NCI-H510A (cell line): Measurements from ENCODE around the gene IGF2.

Experiments used
- DNase-seq: peaks from one replicate; lab custom pipeline; 2025; lab: John Stamatoyannopoulos, UW

The IGF2 gene

DNA sequence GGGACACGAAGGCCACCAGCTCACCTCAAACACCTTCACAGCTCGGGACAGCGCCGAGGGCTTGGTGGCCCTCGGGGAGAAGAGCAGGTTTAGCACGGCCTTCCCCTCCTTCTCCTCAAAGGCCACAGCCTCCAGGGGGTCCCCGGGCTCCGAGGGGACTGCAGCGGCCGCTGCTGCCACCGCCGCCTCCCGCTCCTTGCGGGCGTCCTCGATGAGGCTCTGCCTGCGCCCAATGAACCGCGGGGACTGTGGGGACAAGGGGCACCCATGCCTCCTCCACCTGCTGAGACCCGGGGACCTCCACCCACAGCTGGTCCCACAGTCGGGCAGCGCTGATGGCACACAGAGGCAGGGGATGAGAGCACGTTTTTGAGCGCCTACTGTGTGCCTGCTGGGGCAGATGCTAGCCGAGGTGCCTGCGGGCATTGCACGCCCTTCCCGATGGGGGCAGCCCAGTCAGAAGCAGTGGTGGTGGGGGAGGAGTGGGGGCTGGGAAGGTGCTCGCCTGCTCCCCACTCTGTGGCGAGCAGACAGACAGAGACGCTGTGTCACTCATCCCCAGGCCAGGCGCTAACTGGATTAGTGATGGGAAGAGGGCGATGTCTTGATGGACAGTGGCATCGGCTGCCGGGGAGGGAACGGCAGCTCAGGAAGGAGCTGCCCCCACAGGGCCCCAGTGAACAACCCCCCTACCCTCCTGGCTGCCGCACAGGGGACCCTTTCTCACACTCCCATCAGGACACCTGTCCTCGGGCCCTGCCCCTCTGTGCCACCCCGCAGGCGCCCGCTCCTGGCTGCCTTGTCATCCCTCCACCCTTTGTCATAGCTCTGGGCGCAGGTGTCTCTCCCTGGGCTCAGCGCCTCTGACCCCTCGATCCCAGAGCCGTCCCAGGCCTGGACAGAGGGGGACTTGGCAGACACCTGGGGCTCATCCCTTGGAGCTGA is 30.7 kb upstream of the IGF2 start:
- DNase-seq: no peak

DNA sequence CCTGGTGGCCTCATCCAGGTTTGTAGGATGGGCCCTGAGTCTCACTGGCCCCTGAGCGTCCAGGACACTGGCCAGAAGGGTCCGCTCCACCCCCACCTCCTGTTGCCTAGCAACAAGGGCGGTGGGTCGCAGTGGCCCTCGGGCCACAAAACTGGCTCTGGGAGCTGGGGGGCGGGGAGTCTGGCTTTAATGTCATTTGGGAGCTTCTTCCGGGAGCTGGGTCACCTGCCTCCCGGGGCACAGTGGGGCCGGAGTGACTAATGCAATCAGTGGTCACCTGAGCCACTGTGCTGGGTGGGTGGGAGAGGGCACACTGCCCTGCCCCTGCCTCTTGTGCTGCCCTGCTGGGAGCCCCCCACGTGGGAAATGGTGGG is 29.8 kb upstream of the IGF2 start:
- no peak for DNase-seq

DNA sequence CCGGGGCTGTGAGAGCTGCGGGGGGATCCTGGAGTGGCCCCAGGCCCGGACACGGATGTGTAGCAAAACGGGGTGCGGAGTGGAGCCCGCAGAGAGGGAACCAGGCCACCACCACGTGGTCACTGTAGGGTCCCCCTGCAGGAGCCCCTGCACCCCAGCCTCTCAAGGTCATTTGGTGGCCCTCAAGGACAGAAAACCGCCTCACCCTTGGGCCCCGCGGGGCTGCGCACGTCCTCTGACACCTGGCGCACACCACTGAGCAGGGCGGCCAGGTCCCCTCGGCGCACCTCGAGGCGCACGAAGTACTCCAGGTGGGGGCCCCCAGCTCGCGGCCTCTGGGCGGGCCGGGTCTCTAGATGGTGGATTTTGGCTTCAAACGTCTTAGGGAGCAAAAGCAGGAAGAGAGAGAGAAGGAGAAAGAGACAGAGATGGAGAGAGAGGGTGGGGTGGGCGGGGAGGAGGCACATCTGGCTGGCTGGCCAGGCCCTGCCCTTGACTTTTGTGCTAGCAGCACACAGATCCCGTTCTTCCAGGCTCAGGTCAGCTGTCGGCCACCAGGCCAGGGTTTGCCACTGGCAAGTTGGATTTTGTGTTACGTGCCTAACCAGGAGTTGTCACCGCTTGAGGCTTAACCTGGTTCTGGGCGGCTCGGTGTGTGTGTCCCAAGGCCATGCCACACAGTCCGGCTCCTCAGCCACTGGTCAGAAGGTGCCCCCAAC is 29.3 kb upstream of the IGF2 start:
- no peak for DNase-seq

DNA sequence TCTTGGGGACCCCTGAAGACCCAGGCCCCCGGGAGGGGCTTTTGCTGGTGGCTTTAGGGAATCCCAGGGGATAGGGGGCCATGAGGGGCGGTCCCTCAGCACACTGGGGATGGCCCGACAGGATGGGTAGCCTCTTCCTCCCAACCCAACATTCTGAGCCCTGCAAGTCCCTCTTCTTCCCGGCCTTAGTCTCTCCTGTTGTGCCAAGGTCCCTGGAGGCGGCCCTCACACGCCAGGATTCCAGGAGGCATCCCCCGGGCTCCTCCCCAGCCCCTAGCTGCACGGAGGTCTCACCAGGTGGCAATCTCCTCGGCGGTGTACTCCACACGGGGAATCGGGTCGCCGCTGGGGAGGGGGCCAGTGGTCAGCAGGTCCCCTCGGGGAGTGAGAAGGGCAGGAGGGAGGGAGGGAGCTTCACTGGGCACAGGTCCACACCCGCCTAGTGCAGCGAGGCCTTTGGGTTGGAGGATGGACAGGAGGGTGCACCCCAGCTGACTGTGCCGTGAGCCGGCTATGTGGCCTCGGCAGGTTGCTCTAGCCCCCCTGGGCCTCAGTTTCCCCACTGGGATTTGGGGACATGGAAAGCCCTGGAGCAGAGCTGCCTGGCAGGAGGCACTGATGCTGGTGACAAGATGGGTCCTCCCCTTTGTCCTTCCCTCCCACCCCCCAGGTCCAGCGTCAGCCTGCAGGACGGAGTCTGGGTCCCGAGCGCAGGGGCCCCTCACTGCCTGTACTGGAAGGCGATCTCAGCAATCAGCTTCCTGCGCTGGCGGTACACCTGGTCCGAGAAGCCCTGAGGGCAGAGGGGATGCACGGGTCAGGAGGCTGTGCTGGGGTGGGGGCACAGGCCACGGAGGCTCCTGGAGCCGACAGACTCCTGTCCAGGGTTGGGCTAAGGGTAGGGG is 28.2 kb upstream of the IGF2 start:
- no peak for DNase-seq

DNA sequence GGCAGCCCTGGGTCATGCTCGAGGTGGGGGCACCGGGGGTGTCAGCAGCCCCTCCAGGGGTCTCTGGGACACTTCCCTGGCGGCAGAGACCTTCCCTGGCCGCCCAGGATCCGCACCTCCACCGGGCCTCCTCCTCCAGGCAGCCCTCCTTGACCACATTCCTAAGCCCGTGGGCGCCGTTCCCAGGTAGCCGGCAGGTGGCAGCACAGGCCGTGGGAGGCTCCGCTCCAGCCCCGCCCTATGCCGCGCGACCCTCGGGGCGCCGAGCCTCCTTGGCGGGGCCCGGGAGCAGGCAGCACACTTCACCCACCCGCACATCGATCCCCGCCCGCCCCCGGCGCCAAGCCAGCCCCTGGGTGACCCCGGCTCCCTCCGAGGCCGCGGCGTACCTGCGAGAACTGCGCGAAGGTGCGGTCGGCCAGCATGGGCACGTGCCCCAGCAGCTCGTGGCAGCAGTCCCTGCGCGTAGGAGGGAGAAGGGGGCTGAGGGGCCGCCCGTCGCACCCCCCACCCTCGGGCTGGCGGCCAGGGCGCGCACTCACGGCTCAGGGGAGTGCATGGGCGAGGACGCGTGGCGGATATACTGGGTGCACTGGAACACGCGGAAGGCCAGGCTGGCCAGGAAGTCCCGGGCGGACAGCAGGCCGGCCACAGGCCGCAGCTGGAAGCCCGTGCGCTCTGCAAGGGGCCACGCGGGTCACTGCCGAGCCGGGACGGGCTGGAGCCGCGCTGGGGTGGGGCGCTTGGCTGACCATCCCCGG is 27.1 kb upstream of the IGF2 start:
- no peak for DNase-seq

DNA sequence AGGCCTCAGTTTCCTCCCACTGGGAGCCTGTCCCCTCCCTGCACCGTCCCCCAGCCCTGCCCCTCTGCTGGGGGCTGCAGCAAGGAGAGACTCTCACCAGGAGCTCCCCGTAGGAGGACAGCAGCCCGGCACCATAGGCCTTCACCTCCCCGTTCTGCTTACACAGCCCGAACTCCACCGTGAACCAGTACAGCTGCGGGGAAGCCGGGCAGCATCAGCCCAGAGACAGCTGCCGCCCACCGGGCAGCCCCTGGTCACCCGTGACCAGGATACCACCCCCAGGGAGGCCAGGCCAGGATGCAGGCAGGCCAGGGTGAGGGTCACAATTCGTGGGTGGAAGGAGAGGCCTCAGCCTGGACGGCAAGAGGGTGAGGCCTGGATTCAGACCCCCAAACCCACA is 26.4 kb upstream of the IGF2 start:
- DNase-seq: no peak

DNA sequence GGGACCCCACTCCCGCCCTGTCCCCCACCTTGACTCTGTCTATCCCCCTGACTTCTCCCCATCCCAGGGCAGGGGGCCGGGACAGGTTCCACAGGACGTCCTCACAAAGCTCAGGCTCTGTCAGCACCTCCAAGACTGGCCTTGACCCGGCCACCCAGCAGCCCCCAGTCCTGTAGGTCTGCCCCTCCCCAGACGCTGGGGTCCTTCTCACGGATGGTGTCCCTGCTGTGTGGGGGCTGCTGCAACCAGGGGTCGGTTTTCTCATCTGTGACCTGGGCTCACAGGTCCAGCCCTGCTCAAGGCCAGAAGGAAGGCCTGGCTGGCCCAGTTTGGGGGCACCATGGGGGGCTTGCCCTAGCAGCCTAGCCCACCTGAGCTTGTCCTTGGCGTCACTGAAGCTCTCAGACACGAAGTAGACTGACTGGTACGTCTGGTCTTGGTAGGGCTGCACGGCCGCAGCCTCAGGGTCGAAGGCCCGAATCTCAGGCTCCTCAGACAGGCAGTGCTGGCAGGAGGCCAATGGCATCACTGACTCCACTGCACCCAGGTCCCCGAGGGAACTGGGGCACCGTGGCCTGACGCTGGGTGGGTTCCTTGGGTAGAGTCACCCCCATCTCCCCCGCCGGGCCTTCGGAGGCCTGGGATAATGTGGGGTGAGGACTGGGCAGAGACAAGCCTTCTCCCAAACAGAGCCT is 25.8 kb upstream of the IGF2 start:
- DNase-seq: no peak

DNA sequence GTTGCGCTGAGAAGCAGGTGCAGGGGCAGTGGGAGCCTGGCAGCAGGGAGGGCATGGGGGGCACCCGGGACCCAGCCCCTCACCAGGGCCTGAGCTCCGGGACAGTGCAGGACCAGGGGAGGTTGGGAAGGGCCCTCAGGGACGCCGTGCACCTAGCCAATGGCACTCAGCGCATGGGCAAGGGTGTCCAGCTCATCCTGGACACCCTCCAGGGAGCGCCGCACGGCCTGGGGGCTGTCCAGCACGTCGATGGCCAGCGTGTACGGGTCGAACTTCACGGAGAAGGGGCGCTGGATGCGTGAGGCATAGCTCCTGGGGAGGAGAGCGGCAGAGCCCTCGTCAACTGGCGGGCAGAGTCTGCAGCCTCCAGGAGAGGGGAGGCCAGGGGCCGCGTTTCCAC is 24.9 kb upstream of the IGF2 start:
- DNase-seq: no peak

DNA sequence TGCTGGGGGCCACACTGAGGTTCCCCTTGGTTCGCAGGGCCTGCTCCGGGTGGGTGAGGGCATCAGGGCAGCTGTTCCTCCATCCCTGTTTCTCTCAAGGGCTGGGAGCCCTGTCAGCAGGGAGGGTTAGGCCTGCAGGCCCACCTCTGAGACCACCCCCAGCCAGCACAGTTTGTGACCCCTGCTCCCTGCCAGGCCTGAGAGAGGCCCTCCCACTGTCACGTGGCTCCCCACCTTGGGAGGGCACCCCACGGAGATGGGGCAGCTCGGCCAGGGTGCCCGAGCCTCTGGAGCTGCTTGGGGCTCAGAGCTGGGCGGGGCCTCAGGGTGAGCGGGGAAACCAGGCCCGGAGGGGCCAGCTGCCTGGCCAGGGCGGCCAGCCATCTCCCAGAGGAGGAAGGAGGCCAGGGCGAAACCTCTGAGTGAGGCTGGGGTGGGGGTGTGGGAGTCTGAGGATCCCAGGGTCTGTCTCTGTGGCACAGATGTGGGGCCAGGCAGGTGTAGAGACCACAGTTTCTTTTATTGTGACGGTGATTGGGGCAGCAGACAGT is 24.3 kb upstream of the IGF2 start:
- no peak for DNase-seq

DNA sequence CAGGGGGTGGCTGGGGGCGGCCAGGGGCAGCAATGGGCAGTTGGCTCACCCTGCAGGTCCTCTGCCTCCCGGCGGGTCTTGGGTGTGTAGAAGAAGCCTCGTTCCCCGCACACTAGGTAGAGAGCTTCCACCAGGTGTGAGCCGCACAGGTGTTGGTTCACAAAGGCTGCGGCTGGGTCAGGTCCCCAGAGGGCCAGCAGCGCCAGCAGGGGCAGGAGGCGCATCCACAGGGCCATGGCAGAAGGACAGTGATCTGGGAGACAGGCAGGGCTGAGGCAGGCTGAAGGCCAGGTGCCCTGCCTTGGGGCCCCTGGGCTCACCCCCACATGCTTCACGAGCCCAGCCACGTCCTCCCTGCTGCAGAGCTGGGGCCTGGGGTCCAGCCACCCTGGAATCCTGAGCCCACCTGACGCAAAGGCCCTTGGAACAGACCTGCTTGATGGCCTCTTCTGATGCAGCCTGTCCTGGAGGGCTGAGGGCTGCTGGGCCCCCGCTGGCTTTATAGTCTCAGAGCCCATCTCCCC is 21.6 kb upstream of the IGF2 start, which contains the start of gene INS:
INS (minus strand) TSS at position 474 of the 524 bp plus-strand sequence; CDS start at position 236, 238 bp downstream.
- DNase-seq: no peak

DNA sequence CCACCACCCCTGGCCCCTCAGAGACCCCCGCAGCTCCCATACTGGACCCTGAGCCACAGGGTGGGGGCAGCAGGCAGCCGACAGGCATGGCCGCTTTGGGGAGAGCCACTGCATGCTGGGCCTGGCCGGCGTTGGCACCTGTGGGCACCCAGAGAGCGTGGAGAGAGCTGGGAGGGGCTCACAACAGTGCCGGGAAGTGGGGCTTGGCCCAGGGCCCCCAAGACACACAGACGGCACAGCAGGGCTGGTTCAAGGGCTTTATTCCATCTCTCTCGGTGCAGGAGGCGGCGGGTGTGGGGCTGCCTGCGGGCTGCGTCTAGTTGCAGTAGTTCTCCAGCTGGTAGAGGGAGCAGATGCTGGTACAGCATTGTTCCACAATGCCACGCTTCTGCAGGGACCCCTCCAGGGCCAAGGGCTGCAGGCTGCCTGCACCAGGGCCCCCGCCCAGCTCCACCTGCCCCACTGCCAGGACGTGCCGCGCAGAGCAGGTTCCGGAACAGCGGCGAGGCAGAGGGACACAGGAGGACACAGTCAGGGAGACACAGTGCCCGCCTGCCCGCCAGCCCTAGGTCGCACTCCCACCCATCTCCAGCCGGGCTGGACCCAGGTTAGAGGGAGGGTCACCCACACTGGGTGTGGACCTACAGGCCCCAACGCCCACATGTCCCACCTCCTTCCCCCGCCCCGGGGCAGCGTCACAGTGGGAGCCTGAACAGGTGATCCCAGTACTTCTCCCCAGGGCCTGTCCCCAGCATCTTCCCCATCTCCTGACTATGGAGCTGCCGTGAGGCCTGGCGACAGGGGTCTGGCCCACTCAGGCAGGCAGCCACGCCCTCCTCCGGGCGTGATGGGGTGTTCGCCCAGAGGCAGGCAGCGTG is 20.6 kb upstream of the IGF2 start:
- no peak for DNase-seq

DNA sequence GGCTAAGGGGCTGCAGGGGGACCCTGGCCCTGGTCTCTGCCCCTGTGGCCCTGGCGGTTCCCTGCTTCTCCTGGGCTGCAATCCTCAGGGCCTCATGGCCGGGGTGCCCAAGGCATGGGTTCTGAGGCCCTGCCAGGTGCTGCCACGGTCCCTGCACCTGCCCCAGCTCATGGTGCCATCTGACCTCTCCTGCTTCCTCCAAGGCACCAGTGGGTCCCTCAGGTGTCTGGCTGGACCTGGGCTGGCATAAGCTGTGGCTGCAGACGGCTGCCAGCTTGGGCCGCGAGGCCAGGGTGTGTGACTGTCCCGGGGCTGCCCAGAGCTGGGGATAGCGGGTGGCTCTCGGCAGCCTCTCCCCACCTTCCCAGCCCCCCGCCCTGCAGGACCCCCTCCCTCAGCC is 19.8 kb upstream of the IGF2 start:
- DNase-seq: no peak

DNA sequence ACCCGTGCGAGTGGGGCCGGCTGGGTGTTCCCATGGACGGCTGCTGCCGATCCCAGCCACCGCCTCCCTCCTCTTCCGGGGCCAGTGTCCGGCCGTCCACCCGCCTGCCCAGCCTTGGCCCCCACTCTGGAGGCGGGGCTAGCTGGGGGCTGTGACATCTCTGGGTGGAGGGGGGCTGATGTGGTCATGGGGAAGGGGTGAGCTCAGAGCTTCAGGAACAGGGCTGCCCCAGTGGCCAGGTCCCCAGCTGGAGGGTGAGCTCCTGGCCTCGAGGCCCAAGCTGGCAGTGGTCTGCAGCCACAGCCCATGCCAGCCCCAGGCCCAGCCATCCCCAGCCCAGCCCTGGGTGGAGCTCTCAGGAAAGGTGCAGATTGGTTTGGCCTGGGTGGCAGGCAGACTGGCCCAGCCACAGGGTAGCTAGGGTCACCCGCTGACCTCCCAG is 19.1 kb upstream of the IGF2 start:
- DNase-seq: no peak

DNA sequence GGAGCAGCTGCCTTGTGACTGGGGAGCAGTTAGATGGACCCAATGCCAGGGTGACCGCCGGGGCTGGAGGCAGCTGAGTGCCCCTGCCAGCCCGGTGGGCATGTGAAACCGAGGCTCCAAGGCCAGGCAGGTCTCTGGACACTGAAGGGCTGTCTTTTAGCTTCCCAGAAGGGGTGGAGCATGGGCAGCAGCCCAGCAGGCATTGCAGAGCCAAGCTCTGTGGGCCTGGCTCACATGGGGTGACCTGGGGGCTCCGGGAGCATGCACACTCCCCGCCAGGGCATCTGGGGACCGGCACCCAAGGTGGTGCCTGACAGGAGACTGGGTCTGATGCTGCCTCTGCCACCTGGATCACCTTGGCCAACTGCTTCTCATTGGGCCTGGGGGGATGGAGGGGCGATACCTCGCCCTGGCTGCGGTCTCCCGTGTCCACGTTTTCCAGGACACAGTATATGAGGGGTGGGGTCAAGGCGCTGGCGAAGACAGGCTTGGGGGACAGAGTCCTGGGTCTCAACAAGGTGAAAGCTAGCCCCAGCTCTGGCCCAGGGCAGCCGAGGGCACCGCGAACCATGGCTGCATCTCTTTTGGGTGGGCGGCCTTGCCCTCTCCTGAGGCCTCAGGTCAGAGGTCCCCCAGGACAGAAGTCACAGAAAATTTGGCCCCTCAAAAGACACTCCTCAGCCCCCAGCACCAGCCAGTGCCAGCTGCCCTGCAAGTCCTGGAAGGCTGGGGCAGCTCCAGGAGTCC is 18.3 kb upstream of the IGF2 start:
- DNase-seq: no peak

DNA sequence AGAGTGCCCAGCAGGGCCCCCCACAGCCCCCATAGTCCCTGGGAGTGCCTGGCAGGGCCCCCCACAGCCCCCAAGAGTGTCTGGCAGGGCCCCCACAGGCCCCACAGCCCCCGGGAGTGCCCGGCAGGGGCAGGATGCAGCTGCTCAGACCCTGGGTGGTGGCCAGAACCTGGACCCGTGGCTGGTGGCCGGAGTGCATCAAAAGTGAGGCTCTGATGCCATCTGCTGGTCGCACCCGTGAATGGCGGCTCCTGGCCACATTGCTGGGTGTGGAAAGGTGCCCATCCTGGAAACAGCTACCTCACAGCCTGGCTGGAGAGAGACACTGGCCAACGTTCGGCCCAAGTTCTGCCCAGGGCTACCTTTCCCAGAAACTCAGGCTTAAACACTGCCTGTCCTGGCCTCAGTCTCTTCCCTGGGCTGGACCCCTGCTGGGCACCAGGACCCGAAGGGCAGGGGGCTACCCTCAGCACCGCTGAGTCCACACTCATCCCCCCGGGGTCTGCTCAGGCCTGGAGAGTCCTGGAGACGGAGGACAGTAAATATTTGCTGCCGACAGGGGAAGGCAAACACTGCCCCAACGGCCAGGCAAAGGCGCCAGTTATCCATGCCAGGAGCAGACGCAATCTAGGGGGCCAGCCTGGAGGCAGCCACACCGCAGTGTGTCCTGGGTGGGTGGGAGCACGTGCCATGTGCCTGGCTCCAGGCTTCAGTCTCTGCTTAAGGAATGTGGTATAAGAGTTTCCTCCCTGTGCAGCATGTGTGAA is 17.4 kb upstream of the IGF2 start:
- no peak for DNase-seq

DNA sequence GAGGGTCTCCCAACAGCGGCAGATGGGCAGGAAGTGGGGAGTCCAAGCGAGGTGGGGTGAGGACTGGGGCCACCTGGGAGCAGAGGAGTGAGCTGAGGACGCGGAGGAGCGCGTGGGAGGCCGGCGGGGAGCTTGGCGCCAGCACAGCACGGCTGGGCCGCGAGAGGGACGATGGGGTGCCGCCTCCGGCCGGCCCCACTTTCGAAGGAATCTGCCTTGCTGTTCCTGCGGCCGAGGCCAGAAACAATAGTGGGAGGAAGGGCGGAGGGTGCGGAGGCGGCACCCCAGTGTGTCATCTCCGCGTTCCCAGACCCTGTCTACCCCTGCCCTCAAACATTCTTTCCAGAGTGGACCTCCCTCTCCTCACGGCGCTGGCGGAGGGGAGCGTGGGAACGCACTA is 16.3 kb upstream of the IGF2 start:
- DNase-seq: no peak

DNA sequence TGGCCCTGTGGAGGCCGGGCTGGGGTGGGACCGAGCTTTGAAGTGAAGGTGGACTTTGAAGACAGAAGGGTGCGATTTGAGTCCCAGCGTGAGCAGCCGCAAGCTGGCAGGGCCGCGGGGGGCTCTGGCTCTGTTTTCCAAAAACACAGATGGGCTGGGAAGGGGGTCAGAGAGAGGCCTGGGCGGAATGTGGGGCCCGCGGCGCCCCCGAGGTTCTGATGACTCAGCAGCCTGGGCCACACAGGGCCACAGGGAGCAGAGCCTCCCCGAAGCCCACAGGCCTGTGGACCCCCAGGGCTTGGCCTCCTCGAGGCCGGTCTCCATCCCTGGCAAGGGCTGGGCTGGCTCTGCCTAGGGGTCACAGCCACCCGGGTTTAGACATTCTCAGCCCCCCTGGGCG is 15.7 kb upstream of the IGF2 start:
- no peak for DNase-seq

DNA sequence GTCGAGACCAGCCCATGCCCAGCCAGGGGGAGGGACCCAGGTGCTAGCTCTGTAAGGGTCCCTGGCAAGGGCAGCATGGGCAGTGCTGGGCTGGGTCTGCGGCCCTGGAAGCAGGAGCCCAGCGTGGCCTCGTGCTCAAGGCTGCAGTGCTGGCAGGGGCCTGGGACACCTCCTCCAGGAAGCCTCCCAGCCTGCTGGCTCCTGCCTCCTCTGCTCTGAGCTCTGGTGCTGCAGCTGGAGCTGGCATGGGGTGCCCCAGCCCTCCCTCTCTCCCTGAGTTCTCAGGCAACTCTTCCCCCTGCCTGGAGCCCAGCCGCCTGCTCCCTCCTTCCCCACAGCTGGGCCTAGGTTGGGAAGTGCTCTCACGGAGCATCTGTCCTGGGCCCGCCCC is 15.0 kb upstream of the IGF2 start:
- DNase-seq: no peak
